GM19240 (cell line): ENCODE results near the gene EPM2A.

Experiments
- DNase-seq: peaks from one replicate; pipeline ENCODE4 v3.0.0; 2011; ENCODE audit warnings: low spot score; ENCODE audit not compliant: insufficient read length

Gene EPM2A

DNA sequence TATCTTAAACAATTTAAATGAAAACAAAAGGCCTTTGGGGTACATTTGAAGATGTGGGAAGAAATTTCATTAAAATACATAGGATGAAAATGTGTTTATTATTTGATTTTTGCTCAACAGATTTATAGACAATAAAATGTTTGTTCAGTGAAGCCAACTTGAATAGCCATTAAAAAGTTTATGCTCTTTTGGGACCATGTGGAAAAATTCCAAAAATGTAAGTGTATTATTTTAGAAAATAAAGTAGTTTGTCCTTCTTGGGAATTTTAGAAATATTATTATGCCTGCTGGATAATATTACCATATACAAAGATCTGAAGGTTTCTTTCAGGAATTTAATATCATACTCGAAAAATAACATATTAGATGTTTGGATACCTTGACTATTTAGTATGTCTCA is 131.3 kb downstream of the EPM2A start:
- DNase-seq = no peak

DNA sequence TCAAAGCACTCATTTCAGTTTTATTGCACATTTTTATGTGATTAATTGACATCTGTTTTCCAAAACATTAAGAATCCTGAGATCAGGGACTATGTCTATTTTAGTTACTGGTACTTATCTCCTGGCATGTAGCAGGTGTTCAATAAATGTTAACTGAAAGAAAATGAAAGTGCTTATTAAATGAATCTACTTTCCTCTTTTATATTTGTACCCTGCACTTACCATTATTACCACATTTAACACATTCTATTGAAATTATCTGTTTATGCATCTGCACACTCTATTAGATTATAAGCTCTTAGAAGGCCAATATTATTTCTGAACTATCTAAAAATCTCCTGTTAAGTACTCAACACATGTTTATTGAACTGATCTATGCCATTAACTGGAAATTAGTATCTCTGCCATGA is 131.9 kb downstream of the EPM2A start:
- DNase-seq = no peak

DNA sequence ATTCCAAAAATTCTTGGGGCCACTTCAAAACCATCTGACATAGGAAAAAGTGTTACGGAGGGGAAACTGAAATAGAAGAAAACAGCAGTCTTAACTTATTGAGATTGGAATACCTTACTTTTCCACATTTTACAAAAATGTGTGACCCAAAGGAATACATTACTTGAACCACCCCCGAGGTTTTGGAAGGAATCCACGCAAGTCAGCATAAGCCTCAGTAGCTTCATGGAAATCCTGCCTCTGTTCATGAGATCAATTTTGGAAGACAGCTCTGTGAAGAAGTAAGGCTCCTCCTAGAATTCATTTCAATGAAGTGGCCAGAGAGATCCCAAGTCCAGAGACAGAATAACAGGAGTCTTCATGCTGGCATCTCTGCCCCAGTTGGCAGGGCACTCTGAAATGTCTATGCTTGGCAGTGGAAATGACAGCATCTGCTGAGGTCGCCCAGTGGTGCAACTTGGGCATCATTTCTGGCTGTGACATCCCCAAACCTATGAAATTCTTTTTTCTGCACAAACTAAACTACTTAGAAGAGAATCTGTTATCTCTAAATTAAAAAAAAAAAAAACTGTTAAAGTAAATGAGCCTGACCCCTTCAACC is 132.5 kb downstream of the EPM2A start:
- DNase-seq = no peak

DNA sequence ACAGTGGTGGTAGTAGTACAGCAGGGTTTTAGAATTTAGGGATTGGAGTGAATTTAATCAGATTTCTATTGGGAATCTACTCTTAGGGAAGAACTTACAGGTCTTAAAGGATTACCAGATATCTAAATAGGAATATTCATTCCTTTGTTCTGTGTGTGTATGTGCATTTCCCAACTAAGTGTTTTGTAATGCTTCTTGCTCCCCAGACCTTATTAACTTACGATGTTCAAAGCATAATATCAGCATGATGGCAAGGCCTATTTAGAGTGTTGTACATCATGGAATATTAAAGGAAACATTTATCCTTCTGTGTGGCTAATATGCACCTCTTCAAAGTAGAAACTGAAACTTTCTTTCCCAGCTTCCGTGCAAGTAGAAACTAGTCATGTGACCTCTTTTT is 133.9 kb downstream of the EPM2A start:
- no peak for DNase-seq

DNA sequence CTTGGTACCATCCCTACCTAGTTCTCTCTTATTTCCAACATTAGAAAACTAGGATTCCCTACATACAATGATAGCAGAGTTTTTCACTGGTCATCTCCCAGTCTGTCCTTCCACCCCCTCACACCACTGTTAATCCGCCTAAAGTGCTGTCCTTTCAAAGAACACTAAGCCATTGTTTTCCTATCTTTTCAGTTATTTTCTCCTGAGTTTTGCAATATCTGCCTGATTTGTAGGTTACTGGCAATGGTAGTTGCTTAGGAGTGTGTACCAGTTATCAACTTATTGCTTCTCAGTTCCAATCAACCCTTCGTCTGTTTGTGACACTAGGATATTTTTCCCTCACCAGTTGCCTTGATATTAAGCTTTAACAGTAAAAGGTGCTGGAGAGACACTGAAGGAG is 135.0 kb downstream of the EPM2A start:
- no peak for DNase-seq

DNA sequence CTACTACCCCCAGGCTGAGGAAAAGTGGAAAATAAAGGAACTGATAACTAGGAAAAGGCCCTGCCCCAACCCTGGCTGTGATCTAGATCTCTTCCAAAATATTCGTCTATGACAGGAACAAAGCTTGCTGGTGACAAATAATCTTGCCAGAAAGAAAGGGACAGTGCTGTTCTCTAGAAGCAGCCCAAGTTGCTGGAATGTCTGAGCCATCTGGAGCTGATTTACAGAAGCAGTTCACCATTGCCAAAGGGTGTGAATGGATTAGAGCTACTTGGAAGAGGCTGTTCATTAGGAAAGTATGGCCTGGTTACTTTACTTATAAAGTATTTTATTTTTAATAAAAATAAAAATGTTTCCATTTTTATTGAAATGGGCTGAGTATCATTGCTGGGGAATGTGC is 146.3 kb downstream of the EPM2A start:
- no peak for DNase-seq

DNA sequence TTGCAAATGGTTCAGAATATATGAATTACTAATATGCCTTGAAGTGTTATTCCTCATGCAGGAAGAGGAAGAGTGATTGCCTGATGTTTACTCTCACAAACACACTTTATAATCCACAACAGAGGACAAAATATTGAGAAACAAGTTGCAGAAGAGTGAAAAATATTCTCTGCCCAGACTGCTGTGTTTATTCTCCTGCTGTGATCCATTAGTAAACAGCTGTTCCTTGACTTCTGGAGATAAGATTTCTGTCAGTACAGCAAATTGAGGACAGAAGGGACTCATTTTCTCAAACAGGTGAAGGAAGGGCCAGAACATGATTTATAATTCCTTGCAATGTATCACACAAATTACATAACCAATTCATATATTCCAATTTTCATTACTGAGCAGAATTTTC is 148.0 kb downstream of the EPM2A start:
- DNase-seq = no peak

DNA sequence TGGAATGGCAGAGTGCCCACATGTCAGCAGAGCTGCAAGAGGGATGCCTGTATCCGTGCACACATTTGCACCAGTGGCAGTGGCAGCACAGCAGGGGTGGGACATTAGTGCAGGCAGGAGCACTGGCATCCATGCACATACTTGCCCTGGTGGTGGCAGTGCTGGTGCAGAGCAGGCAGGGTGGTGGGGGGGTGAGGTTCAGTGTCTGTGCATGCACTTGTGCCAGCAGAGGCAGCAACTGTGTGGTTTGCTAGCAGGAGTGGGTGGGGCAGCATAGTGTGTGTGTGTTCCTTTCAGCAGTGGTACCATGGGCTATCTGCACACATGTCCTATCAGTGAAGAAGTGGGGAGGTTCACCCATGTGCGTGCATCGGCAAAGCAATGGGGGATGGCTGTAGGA is 151.6 kb downstream of the EPM2A start:
- no peak for DNase-seq
